T47D (cell line): ENCODE results near the gene DEDD.
"Not testable (repeated sequence)": the region's sequence is repeated elsewhere in the genome, so short reads cannot be mapped to it uniquely, and the experiment has no call there.

Experiments
- DNase-seq, 2 experiments: peaks; one replicate each; pipeline versions ENCODE4 v3.0.0 to v3.0.0-alpha.2; 2011 to 2012; ENCODE audit warnings: low read depth in 1 of 2, low spot score in 1 of 2
- JUND ChIP-seq: IDR thresholded peaks from 2 replicates; pipeline ENCODE4 v1.6.1; 2012; ENCODE audit warnings: low read depth
- in situ Hi-C: cut with HindIII; loops from 2 replicates; pipeline ENCODE4 v1.10.0; 2016; ENCODE audit warnings: low sequenced_read_pairs, low pct_unique_long_range_greater_than_20kb

The DEDD gene

GRCh38 chr1:161130266-161130665 lies 2.2 kb downstream of the DEDD start:
- TF ChIP-seq JUND: no peak
- no peak for DNase-seq
- in situ Hi-C loops: no loop called here

- TF ChIP-seq JUND: no peak
- no peak for DNase-seq
- in situ Hi-C loops: no loop called here
Observed at GRCh38 chr1:161128591-161129420, 3.7 kb downstream of the DEDD start.

GRCh38 chr1:161127649-161128048 lies 4.8 kb downstream of the DEDD start:
- DNase-seq: no peak
- TF ChIP-seq JUND: no peak
- in situ Hi-C loops: no loop called here

GRCh38 chr1:161122967-161123366 lies 9.5 kb downstream of the DEDD start:
- in situ Hi-C loops: no loop called here
- no peak for TF ChIP-seq JUND
- DNase-seq: no peak

GRCh38 chr1:161121834-161122233 lies 10.6 kb downstream of the DEDD start:
- no peak for DNase-seq
- in situ Hi-C loops: no loop called here

GRCh38 chr1:161121042-161121650 lies 11.3 kb downstream of the DEDD start:
- TF ChIP-seq JUND: no peak
- in situ Hi-C loops: no loop called here
- no peak for DNase-seq

More at GRCh38 chr1:161121834-161122233, 10.6 kb downstream of the DEDD start:
- no peak for TF ChIP-seq JUND

GRCh38 chr1:161119092-161119903 lies 13.2 kb downstream of the DEDD start:
- DNase-seq: peak; percentile 67 to 81
- TF ChIP-seq JUND: no peak
- in situ Hi-C loops: no loop called here

- peak; percentile 83 to 88 for DNase-seq
- TF ChIP-seq JUND: no peak
- in situ Hi-C loops: no loop called here
Observed at GRCh38 chr1:161117759-161118581, 14.5 kb downstream of the DEDD start, which contains the start of the genes NIT1 and PFDN2. Gene NIT1 (plus strand): TSS chr1:161118105. CDS start chr1:161118177, 72 bp downstream. Gene PFDN2 (minus strand): TSS chr1:161118037. CDS start chr1:161118026, 11 bp downstream.

GRCh38 chr1:161115961-161116360 lies 16.5 kb downstream of the DEDD start:
- DNase-seq, in situ Hi-C loops: not testable (repeated sequence)

GRCh38 chr1:161115132-161115711 lies 17.2 kb downstream of the DEDD start:
- in situ Hi-C loops: no loop called here
- no peak for TF ChIP-seq JUND
- DNase-seq: no peak

GRCh38 chr1:161114556-161114955 lies 17.9 kb downstream of the DEDD start:
- no peak for TF ChIP-seq JUND
- in situ Hi-C loops: no loop called here
- no peak for DNase-seq
